Kasumi-1 (cell line): Measurements from ENCODE around the gene PRKCH.

ENCODE experiments used
- DNase-seq, 2 experiments: peaks; one replicate each; lab custom pipeline; 2025; lab: John Stamatoyannopoulos, UW

The PRKCH gene

DNA sequence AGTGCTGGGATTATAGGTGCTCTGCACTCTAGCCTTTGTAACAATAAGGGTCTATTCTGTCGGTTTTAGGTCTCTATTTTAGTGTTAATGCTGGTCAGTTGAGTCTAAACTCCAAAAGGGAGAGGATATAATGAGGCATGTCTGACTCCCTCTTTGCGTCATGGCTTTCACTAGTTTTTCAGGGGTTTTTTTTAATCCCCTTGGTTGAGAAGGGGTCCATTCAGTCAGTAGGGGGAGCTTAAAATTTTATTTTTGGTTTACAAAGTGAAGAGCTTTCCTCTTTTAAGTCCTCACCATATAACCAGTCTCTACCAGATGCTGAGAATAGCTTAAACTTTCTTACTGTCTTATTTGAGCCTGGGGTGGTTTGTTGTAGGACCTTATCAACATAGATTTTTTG, 106.9 kb downstream of the PRKCH start:
- no peak for DNase-seq

DNA sequence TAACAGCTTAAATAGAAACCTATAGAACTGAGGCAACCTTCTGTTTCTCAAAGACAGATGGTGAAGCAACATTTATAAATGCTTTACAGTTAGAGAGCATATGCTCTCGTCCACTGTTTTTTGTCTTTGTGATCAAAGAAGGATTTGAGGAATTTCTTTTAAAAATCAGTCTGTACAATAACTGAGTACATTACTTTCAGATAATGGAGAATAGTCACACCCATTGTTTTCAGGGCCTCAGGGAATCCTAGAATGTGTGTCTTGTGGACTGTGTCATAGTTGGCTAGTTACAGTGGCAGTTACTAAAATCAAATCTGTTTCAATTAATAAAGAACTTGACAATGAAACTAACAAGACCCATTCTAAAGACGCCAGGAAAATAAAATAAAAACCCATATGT, 107.9 kb downstream of the PRKCH start:
- DNase-seq: no peak

DNA sequence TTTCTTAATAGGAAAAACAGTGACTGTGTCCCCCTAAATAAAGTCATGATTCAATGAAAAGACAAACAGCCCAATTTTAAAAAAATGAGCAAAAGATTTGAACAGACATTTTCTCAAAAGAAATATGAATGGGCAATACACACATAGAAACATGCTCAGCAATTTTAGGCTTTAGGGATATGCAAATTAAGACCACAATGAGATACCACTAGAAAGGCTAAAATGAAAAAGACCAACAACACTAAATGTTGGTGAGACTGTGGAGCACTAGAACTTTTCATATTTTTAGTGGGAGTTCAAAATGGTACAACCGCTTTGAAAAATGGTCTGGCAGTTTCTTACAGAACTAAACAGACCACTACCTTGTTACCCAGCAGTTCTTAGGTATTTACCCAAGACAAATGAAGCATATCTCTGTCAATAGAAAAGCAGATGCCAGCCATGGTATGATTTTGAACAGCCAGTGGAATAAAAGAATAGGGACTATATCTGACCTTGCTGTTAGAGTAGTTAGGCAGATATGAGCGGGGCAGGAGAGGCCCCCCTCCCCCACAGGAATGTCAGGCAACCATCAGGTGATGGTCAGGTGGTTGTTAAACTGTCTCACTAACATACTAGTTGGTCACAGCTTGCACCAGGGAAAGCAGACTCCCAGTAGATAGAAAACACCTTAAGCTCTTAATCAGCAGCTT, 108.8 kb downstream of the PRKCH start:
- no peak for DNase-seq

DNA sequence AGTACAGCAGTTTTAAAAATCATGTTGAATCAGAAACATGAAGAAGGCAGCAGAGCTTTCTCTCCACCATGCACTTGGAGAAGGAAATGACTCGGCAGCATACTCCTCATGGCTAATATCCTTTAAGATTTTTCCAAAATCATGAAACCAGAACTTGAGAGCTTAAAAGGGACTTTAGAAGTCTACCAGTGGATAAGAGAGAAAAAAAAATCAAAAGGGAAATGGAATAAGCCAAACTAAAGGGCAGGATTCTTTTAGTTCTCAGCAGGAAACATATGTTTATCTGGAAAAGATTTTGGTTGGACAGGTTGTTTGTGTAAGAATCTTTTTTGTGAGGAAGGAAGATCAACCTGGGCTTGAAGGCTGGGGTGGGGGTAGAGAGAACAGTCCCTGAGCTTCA, 111.8 kb downstream of the PRKCH start:
- DNase-seq: no peak

DNA sequence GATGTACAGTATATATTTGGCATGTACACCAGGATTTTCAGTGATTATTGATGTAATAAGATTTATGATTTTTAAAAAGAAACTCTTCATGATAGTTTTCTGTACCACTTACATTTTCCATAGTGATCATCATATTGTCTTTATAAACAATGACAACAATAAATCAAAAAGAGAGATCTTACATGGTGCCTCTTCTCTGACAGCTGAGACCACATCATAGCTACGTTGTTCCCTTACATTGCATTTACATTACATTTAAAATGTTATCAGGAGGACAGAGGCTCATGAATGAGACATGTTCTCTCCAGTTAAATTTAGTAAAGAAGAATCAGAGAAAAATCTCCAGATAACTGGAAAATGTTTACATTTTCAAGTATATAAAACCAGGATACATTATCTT, 112.4 kb downstream of the PRKCH start:
- no peak for DNase-seq

DNA sequence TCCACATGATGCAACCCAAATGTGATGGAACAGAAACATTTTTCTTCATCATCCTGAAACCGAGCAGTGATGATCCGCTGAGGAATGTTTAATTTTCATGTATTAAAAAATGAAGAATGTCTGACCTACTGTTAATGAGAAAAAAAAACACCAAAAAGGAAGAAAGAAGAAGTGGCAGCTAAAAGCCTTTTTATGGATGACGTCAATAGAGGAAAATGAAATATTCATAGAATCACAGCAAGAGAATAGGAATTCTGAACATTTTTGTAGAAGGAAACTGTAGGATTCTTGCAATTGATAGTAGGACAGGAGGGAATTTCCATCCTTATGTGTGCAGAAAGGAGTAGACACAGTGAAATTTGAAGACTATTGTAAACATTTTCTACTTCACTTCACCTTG, 112.9 kb downstream of the PRKCH start:
- no peak for DNase-seq

DNA sequence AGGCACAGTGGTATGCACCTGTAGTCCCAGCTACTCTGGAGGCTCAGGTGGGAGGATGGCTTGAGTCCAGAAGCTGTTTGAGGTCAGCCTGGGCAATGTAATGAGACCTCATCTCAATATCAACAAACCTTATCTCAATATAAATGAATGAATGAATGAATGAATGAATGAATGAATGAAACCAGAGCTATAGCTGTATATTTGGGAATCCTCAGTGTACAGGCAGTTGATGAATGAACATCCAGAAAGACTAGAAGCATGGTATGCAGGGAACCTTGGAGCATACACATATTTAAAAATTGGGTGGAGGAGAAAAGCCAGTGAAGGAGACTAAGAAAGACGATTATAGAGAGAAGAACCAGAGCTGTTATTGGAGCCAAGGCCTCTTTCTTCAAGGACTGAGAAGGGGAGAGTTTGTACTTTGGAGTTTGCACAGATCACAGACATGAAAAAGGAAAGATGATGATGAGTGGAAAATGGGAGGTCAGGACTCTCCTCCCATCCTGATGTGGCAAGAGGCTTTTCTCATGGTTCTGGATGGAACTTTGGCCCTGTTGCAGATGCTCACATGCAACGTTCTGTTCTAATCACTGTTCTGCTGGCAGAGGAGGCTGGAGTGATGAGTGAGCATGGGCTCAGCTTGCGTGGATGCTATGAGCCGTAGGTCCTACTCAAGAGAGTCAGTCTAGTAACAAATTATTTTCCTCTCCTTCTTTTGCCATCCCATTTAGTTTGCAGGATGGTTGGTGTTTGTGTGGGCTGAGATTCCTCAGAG, 114.4 kb downstream of the PRKCH start:
- DNase-seq: no peak

DNA sequence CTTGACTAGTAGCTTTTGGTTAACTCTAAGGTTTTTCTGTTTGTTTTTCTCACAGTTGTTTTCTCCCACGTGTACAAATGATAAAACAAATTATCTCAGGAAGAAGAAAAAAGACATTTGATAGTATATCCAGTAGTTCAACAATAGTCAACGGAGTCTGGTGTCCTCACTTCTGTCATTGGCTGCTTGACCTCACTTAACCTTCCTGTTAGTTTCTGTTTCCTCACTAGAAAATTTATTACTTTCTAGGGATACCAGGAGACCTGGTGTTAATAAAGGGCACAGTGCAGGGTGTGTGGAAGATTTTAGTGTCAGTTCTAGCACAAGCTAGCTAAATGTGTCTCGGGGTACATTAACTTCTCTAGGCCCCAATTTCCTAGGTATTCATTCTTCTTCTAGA, 116.0 kb downstream of the PRKCH start:
- no peak for DNase-seq

DNA sequence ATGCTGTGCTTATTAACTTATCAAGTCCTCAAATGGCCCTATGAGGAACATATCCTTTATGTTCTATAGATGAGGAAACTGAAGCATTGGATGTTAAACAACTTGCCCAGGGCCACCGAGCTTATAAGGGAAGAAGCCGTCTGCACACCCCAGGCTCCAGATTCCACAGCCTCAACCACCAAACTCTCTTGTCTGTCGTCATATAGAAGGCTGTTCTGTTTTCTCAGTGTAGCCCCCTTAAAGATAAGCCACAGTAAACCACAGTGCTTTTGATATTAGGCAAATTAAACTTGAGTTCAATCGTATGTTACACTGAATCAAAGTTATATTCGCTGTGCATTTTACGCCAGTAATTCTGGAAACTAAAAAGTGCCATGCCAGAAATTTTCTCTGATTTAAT, 116.7 kb downstream of the PRKCH start:
- DNase-seq: no peak

DNA sequence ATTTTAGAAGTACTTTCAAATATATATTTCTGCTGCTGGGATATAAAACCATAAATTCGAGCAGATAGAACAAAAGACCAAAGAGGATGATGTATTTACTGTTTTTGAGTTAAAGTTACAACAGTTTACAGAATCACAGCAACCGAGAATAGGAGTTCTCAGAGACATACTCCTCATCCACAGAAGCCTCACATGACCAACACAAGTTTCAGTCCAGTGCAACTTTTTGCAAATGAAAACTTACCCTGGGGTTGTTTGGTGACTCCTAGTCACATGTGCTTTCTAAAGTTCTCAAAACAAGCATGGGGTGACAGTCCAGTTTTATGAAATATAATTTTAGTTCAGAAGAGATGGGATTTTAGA, 117.1 kb downstream of the PRKCH start:
- no peak for DNase-seq

DNA sequence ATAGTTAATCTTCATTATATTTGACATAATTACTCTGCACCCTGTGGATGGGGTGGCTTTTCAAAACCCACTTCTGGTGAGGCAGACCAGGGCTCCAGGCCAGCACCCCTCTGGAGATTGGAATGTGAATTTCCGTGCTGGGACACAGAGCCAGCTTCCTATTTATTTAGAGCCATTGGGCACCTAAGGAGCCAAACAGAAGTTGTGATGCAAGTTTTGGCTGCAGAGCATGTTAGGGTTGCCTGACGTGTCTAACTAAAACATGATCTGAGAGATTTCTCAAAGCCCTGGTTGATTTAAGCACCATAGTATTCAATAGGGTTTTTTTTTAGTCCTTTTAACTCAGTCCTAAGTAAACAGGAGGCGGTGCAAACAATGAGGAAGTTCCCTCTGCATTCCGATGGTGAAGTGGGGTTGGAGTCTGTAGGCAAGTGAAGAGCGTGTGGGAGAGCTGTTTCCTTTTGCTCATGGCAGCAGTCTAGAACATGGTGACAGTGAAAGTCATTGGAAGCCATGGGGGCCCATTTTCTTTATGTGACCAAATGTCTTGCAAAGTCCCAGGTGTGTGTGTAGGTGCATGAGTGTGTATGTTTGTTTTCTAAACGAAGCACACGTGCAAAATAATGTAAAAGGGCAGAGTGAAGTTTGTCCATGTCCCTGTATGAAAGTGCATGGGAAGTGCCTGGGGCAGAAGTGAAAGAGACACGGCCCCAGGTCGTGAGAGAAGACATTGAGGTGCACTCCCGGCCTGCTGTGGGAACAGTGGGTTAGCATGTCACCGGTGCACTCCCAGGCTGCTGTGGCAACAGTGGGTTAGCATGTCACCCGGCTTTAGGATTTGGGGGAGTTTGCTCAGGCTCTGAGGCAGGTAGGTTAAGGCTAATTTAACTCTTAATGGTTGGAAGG, 117.7 kb downstream of the PRKCH start:
- DNase-seq: peak; percentile 92

DNA sequence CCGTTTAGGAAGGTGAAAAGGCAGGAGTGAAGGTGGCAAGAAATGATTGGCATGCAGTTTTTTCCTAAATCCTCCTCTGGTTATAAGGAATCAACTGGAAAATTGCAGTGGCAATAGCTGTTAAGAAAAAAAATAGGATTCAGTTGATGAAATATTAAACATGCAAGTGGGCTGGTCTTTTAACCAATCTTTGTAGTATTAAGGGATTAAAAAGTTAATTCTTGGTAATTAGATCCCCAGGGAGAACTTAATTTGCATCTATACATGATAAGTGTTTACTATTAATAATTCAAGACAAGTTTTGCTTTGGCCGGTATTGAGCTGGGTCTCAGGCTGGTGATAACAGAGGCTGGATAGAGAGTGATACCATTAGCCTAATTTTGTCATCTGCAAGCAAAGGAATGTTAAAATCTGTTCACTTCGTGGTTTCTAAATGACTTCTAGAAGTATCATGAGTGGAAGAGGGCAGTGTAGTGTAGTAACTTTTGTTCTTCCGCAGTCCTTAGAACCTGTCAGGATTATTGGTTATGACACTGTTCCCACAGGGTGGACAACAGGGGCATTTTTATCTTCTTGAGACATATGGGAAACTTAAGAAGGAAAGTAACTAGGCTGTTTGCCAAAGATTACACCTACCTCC, 118.5 kb downstream of the PRKCH start:
- DNase-seq: no peak

DNA sequence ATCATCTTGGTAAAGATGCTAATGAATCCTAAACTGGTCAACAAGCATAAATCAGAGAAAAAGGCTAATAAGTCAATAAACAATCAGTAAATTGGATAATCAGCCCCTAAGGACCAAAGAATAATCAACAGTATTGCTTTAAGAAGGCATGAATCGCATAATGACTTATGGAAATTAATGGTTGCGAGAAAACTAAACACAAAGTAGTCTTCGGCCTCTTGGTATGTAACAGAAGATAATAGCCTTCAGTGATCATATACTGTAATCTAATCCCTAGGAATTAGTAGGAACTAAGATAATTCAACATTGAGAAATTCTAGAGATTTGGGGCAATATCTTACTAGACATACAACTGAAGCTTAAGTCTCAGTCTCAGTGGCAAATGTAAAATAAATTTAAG, 122.1 kb downstream of the PRKCH start:
- DNase-seq: no peak

DNA sequence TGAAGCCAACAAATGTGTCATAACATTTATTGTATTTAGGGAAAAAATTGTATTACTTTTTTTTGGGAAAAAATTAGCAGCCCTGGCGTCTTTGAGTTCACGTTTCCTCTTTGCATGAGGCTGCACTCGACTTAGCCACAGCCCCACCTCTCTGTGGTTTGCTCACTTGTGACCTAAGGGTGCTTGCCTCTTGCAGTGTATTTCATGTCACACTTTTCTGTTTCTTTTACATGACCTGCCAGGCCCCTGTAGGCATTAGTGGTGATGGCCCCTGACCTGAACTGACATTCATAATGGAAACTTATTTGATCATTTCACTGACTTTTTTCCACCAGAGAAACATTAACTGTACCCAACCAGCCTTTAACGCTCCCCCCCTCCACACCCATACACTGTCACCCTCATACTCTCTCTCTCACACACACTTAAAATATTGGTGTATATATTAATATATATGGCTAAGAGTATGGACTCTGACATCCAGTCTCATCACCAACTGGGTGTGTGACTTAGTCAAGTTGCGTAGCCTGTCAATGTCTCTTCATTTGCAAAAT, 122.9 kb downstream of the PRKCH start:
- peak; percentile 67 to 78 for DNase-seq

DNA sequence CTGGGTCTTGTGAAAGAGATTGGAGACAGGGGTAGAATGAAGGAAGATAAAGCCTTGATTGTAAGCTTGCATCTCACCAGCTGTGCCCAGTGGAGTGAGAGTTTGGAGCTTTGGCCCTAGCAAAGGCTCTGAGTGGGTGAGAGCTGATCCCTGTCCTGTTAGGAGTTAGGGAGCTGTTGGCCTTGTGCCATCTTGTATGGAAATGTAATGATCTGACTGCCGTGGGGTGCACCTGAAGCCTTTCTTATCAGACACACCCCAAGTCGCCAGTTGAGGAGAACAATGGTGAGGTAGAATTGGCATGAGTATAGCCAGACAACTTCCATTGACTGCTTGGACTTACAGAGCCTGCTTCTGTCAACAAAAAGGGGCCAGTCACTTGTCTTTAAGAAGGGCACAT, 130.1 kb downstream of the PRKCH start:
- no peak for DNase-seq

DNA sequence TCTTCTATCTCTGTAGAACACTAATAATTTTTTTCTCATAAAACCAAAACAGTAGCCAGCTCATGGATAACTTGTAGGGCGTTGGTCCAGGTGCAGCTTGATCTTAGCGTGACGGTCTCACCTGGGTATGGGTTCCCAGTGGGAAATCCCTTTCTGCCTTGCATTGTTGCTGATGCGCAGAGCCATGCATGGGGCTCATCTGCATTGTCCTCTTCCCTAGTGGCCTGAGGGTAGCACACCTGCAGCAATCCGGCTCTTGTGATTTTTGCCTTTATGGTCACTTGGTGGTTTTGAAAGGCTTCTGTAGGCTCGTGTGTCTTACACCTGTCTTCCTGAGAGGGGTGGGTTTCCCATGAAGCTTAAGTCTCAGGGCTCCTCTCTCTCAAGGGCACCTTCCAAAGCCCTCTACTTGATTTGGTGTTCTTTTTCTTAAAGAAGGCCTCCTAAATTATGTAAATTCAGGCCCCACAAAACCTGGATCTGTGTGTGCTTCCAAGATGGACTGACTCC, 130.6 kb downstream of the PRKCH start:
- no peak for DNase-seq

DNA sequence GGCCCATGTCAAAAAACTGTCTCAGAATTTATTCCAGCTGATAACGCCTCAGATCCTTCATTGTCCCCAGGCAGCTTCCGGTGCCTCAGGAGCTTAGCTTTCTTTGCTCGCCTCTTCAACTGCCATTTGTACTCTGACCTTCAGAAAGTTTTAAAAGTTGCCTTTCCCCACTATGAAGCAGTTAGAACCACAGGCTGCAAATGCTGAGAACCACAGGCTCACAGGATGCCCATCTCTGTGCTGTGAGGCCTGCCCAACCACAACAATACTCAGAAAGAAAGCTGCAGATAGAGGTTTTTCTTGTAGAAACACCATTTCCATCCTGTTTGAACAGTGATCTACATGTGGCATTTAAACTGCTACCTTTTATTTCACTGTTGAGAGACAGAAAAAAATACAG, 131.1 kb downstream of the PRKCH start:
- peak in 1 of 2 experiments; percentile 9 for DNase-seq

DNA sequence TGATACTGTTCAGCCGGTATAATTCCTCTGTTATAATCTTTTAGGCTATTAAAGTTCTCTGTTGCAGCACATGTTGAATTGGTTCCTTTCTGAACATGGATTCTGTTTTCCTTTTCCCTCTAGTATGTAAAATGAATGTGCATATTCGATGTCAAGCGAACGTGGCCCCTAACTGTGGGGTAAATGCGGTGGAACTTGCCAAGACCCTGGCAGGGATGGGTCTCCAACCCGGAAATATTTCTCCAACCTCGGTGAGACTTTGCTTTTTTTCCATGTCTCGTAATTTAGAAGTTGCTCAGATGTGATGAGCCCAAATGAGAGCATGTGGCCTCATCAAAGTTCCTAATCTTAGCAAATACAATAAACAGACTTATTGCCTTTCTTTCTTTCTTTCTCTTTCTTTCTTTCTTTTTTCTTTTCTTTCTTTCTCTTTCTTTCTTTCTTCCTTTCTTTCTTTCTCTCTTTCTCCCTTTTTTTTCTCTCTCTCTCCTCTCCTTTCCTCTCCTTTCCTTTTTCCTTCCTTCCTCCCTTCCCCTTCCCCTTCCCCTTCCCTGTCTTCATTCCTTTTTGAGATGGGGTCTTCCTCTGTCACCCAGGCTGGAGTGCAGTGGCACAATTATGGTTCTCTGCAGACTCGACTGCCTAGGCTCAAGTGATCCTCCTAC, 131.9 kb downstream of the PRKCH start:
- DNase-seq: no peak

DNA sequence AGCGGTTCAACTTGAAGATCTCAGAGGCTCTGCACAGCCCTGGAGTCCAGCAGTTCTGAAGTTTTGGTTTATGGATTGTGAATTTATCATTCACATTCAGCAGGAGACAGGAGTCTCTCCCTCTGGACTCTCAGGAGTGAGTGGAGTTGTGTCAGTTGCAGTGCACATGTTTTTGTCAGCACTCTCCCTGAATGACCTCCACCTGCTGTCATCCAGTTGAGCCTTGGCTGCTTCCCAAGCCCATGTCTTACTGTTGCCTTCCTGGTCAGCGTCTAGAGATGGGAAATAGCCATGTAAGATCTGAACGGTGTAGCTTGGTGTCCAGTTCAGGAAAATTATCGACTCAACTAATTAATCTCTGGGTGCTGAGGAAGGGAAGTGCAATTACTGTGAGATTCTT, 133.2 kb downstream of the PRKCH start:
- no peak for DNase-seq

DNA sequence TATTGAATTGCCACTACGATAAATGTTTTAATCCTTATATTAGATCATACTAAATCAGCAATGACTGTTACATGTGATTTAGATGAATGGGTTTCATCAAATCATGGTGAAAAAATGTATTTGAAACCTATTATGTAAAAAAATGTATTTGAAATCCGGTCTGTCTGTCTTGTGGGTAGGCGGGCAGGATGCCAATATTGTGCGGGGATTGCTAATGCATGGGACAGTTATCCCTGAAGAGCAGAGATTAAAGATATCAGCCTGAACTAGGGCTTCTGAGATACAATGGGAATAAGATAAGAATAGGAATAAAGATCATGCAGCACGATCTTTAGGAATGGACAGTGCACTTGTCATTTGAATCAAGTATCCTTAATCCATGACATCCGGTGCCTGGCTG, 134.0 kb downstream of the PRKCH start:
- DNase-seq: no peak

DNA sequence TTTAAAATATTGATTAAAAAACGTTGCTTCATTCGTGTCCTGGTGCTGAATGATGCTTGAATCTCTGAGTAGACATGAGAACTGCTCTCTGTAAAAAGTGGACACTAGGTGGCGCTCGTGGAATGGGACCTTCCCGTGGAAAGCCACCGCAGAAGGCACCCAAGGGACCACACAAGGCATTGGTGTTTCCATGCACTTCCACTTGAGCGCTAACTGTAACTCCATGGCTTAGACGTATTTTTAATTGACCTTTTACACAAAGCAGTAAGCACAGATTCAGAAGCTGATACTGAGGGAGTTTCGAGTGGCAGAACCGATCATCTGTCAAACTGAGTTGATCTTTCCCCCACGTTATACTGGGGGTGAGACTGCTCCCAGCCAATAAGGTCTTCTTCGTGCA, 135.3 kb downstream of the PRKCH start:
- peak; percentile 77 to 82 for DNase-seq
